K562 (cell line): ENCODE data around the gene EME1. TPM values are rescaled to one million over a fixed set of nuclear protein-coding genes. Genes with fewer than 3 reads are reported as not detected.

Experiments
- ARID2 ChIP-seq: fragments of 450-650 bp; IDR thresholded peaks from 2 replicates; pipeline ENCODE4 v1.6.1; 2017; ENCODE audit warnings: antibody characterized with exemption, mild to moderate bottlenecking
- CHD2 ChIP-seq: IDR thresholded peaks from 2 replicates; pipeline ENCODE4 v1.6.1; 2011; ENCODE audit warnings: low read depth, low read length
- E2F6 ChIP-seq, 2 experiments: IDR thresholded peaks; 2 replicates each; pipeline ENCODE4 v1.6.1; 2011; ENCODE audit warnings: borderline replicate concordance in 1 of 2, control low read depth in 1 of 2, low read depth in 1 of 2, low read length in 1 of 2, mild to moderate bottlenecking in 1 of 2, mixed read lengths in 1 of 2, moderate library complexity in 1 of 2; ENCODE audit not compliant: insufficient read depth in 1 of 2, insufficient read length in 1 of 2, poor library complexity in 1 of 2, severe bottlenecking in 1 of 2; ENCODE audit errors: extremely low read depth in 1 of 2
- GATA2 ChIP-seq: sonication (generic); formaldehyde crosslinking; IDR thresholded peaks from 2 replicates; pipeline ENCODE4 v1.4.0; 2020; ENCODE audit warnings: mild to moderate bottlenecking, missing genetic modification reagents
- KLF16 ChIP-seq: IDR thresholded peaks from 2 replicates; pipeline ENCODE4 v1.6.1; 2016; ENCODE audit warnings: antibody characterized with exemption
- MAFG ChIP-seq: fragments of 450-650 bp; conservative IDR thresholded peaks from 2 replicates; pipeline ENCODE4 v1.6.1; 2016; ENCODE audit warnings: missing genetic modification characterization, missing compliant biosample characterization
- MLLT1 ChIP-seq, 2 experiments: fragments of 450-650 bp; IDR thresholded peaks; 2 replicates each; pipeline ENCODE4 v1.6.1; 2016
- NR2C2 ChIP-seq, 2 experiments: fragments of 200-800 bp in 1 of 2; sonication (Bioruptor generic) in 1 of 2; sonication (generic) in 1 of 2; formaldehyde crosslinking in 1 of 2; IDR thresholded peaks; 2 replicates each; pipeline versions ENCODE4 v1.6.1 to v1.8.0; 2016 to 2022; ENCODE audit warnings: mild to moderate bottlenecking in 1 of 2, missing compliant biosample characterization in 1 of 2, missing genetic modification characterization in 1 of 2, missing genetic modification reagents in 1 of 2
- NR4A1 ChIP-seq, 2 experiments: fragments of 250-450 bp in 1 of 2; fragments of 450-650 bp in 1 of 2; sonication (Bioruptor Pico) in 1 of 2; IDR thresholded peaks; 2 replicates each; pipeline versions ENCODE4 v1.4.0 to v1.6.1; 2016 to 2020; ENCODE audit warnings: mild to moderate bottlenecking in 2 of 2, missing compliant biosample characterization in 1 of 2, missing genetic modification characterization in 1 of 2, moderate library complexity in 1 of 2
- PKNOX1 ChIP-seq: fragments of 450-650 bp; IDR thresholded peaks from 2 replicates; pipeline ENCODE4 v1.6.1; 2016
- PRMT5 ChIP-seq: sonication (generic); formaldehyde crosslinking; IDR thresholded peaks from 2 replicates; pipeline ENCODE4 v1.5.0; 2020; ENCODE audit warnings: missing genetic modification reagents
- PURB ChIP-seq: sonication (generic); formaldehyde crosslinking; IDR thresholded peaks from 2 replicates; pipeline ENCODE4 v1.9.0; 2021; ENCODE audit warnings: low read depth, mild to moderate bottlenecking, missing genetic modification reagents
- RBM39 ChIP-seq: fragments of 200-400 bp; formaldehyde crosslinking; optimal IDR thresholded peaks from 2 replicates; pipeline ENCODE3; 2018; ENCODE audit warnings: low read depth, low read length
- TCF7L2 ChIP-seq: fragments of 150-350 bp; IDR thresholded peaks from 2 replicates; pipeline ENCODE4 v1.6.1; 2016; ENCODE audit warnings: low read depth, mild to moderate bottlenecking, low read length, moderate library complexity
- ZBTB7A ChIP-seq: IDR thresholded peaks from 2 replicates; pipeline ENCODE4 v1.6.1; 2011; ENCODE audit warnings: low read depth, mild to moderate bottlenecking, low read length, moderate library complexity, borderline replicate concordance; ENCODE audit not compliant: control insufficient read depth
- ZNF75A ChIP-seq: fragments of 450-650 bp; formaldehyde crosslinking; IDR thresholded peaks from 2 replicates; pipeline ENCODE4 v1.4.0; 2020; ENCODE audit warnings: mild to moderate bottlenecking
- ZNF766 ChIP-seq: fragments of 200-800 bp; sonication (Bioruptor generic); conservative IDR thresholded peaks from 2 replicates; pipeline ENCODE4 v1.6.1; 2016; ENCODE audit warnings: missing genetic modification characterization, missing compliant biosample characterization
- polyA plus RNA-seq, 8 experiments: library from polyadenylated mRNA; depleted of rRNA in 4 of 8; stranded (reverse) in 5 of 8; unstranded in 3 of 8; fragments of >200 nt; fragmentation: Nextera tagmentation in 2 of 8; fragmentation: Illumina TruSeq in 1 of 8; extraction: Ambion mirVana in 2 of 8; extraction: Trizol in 1 of 8; gene quantifications; 2 replicates each; pipeline versions ENCODE4 v1.2.1 to v1.2.3, GENCODE V29; 2011 to 2014; ENCODE audit warnings: inconsistent platforms in 1 of 8, missing spikeins in 1 of 8
- total RNA-seq, 7 experiments: library from RNA; depleted of rRNA in 6 of 7; stranded (reverse); fragments of >200 nt in 6 of 7; fragmentation: Illumina TruSeq in 2 of 7; extraction: Trizol in 2 of 7; gene quantifications; 2 replicates each; pipeline versions ENCODE4 v1.2.1 to v1.2.3, GENCODE V29; 2011 to 2021; ENCODE audit warnings: low replicate concordance in 1 of 7
- TF ChIP-seq, protein P1 (sequence below): sonication (generic); formaldehyde crosslinking; IDR thresholded peaks from 2 replicates; pipeline ENCODE4 v1.5.0; 2020; ENCODE audit warnings: missing genetic modification reagents
- TF ChIP-seq, protein P2 (sequence below): fragments of 150-350 bp; conservative IDR thresholded peaks from 2 replicates; pipeline ENCODE4 v1.6.1; 2014; ENCODE audit warnings: low read length

EME1 gene
- total and polyA plus RNA-seq, 9 of the 15 experiments (the other 6 are each of a cell fraction or from before 2014, with no cell fraction given) = 14.6 to 44.1 (median 24.0) TPM

- TF ChIP-seq KLF16 = no peak
- TF ChIP-seq PKNOX1 = no peak
- TF ChIP-seq MLLT1 (IDR thresholded peaks at IDR 0.05) = no peak
- TF ChIP-seq, protein P1, sequence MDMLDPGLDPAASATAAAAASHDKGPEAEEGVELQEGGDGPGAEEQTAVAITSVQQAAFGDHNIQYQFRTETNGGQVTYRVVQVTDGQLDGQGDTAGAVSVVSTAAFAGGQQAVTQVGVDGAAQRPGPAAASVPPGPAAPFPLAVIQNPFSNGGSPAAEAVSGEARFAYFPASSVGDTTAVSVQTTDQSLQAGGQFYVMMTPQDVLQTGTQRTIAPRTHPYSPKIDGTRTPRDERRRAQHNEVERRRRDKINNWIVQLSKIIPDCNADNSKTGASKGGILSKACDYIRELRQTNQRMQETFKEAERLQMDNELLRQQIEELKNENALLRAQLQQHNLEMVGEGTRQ (CRISPR knock-in tag) = no peak
- TF ChIP-seq ZNF75A (CRISPR knock-in tag) = no peak
- TF ChIP-seq E2F6 (IDR thresholded peaks at IDR 0.05; ENCODE audit: borderline replicate concordance in 1 of 2, extremely low read depth in 1 of 2, insufficient read depth in 1 of 2, insufficient read length in 1 of 2, low read depth in 1 of 2, low read length in 1 of 2, poor library complexity in 1 of 2, severe bottlenecking in 1 of 2) = peak; percentile 79 to 96
- TF ChIP-seq MAFG (tag) = no peak
- no peak for TF ChIP-seq CHD2
- no peak for TF ChIP-seq GATA2 (CRISPR knock-in tag)
- TF ChIP-seq RBM39 = no peak
- no peak; the same call in 1 of the 2 replicates for TF ChIP-seq NR2C2 (CRISPR knock-in tag; IDR thresholded peaks at IDR 0.05)
- peak; percentile 50 for TF ChIP-seq NR2C2 (tag; IDR thresholded peaks at IDR 0.05)
- TF ChIP-seq ARID2 = no peak
- TF ChIP-seq, protein P2, sequence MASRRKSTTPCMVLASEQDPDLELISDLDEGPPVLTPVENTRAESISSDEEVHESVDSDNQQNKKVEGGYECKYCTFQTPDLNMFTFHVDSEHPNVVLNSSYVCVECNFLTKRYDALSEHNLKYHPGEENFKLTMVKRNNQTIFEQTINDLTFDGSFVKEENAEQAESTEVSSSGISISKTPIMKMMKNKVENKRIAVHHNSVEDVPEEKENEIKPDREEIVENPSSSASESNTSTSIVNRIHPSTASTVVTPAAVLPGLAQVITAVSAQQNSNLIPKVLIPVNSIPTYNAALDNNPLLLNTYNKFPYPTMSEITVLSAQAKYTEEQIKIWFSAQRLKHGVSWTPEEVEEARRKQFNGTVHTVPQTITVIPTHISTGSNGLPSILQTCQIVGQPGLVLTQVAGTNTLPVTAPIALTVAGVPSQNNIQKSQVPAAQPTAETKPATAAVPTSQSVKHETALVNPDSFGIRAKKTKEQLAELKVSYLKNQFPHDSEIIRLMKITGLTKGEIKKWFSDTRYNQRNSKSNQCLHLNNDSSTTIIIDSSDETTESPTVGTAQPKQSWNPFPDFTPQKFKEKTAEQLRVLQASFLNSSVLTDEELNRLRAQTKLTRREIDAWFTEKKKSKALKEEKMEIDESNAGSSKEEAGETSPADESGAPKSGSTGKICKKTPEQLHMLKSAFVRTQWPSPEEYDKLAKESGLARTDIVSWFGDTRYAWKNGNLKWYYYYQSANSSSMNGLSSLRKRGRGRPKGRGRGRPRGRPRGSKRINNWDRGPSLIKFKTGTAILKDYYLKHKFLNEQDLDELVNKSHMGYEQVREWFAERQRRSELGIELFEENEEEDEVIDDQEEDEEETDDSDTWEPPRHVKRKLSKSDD = no peak
- TF ChIP-seq PRMT5 (CRISPR knock-in tag) = no peak
- TF ChIP-seq ZNF766 (CRISPR knock-in tag) = peak; percentile 89
- no peak for TF ChIP-seq ZBTB7A
- TF ChIP-seq PURB (CRISPR knock-in tag) = no peak
- no peak for TF ChIP-seq TCF7L2
- TF ChIP-seq NR4A1 (CRISPR knock-in tag; IDR thresholded peaks at IDR 0.05) = no peak
- no peak for TF ChIP-seq NR4A1 (tag; IDR thresholded peaks at IDR 0.05)
Measured at GRCh38 chr17:50345432-50346312, 27.4 kb upstream of the EME1 start, which contains the start of gene XYLT2 (continued).
